OCI-LY7 (cell line): ENCODE measurements around the gene IPCEF1.

ENCODE experiments used
- CTCF ChIP-seq: fragments of 200-600 bp; sonication (generic); conservative IDR thresholded peaks from 2 replicates; pipeline ENCODE4 v1.5.1; 2014; ENCODE audit warnings: mild to moderate bottlenecking, antibody characterized with exemption, low read length, moderate library complexity, mixed read lengths
- EZH2phosphoT487 ChIP-seq: fragments of 200-600 bp; sonication (generic); IDR thresholded peaks from 2 replicates; pipeline ENCODE4 v1.6.1; 2018; ENCODE audit warnings: low read depth, borderline replicate concordance, mild to moderate bottlenecking, mixed run types, antibody characterized with exemption, low read length, moderate library complexity, mixed read lengths

- TF ChIP-seq CTCF (no peak), EZH2phosphoT487 (no peak)
Observed at GRCh38 chr6:154382740-154383139, 26.1 kb upstream of the IPCEF1 start.
